A549 treated with CpdA at 1 μM for 4 hours (cell line): ENCODE results near the gene CEP164. TPM values are rescaled to one million over a fixed set of nuclear protein-coding genes. Genes with fewer than 3 reads are reported as not detected.

ENCODE experiments used
- total RNA-seq: library from RNA; stranded (reverse); fragments of 200-300 nt; extraction: Qiagen RNA extraction; gene quantifications from 5 replicates; pipeline ENCODE4 v1.2.3, GENCODE V29; 2022; ENCODE audit warnings: low read depth

CEP164 gene
- 15.1 to 18.5 TPM (median 17.3 TPM) in 5 replicates for total RNA-seq

DNA sequence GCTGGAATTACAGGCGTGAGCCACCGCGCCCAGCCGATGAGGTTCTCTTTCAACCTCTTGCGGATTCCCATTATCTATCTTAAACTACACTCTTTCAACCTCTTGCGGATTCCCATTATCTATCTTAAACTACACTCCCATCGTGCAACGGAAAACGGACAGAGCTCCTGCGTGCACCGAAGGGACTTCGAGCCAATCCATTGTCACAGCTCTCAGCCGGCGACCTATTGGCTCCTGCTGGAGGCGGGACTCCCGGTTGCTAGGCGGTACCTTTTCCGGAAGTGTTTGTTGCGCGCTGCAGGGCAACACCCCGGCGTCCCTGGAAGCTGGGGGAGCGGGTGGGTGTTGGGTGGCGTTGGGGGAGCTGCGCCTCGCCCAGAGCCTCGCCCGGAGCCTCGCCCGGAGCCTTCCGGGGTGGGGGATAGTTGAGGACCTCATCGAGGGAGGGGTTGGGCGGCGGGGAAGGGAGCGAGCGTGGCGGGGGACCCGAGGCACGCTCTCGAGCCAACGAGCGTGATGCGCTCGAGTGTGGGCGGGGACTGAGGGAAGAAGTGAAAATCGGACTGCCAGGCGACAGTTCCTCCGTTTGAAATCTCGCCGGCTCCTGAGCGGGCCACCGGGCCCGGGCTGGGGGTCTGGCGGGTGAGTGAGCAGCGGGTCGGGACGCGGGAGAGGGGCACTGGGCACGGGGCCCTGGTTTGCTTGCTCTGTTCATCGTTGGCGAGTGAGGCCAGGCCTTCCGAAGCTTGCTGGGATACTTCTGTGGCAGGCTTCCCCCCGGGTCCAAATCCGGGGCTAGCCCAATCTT, at the start of gene CEP164:
Gene CEP164 (plus strand): TSS at position 288 of the 808 bp plus-strand sequence. CDS start 10,733 bp downstream, outside the sequence.

DNA sequence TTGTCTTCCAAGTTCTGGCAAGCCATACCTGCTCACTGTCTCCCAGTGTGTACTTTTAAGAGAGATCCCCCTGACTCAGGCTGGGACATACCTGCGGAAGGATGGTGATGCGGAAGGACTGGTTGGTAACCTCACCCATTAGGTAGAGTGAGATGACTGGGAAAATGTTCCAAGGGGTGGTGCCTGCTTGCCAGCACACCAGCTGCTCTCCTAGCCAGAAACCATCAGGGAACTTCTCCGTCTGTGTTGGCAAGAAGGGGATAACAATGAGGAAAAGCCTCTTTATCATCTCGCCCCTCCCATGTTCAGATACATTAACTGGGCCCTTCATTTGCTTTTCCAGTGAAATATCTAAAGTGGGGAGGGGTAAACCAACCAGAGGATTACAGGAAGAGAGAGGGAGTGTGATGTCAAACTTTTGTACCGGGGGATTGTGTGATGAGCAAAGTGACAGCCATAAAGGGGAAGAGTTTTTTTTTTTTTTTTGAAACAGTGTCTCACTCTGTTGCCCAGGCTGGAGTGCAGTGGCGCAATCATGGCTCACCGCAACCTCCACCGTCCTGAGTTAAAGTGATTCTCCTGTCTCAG, 36.8 kb upstream of the CEP164 start, which contains the start of gene BACE1-AS:
Gene BACE1-AS (plus strand): TSS at position 538 of the 588 bp plus-strand sequence.

DNA sequence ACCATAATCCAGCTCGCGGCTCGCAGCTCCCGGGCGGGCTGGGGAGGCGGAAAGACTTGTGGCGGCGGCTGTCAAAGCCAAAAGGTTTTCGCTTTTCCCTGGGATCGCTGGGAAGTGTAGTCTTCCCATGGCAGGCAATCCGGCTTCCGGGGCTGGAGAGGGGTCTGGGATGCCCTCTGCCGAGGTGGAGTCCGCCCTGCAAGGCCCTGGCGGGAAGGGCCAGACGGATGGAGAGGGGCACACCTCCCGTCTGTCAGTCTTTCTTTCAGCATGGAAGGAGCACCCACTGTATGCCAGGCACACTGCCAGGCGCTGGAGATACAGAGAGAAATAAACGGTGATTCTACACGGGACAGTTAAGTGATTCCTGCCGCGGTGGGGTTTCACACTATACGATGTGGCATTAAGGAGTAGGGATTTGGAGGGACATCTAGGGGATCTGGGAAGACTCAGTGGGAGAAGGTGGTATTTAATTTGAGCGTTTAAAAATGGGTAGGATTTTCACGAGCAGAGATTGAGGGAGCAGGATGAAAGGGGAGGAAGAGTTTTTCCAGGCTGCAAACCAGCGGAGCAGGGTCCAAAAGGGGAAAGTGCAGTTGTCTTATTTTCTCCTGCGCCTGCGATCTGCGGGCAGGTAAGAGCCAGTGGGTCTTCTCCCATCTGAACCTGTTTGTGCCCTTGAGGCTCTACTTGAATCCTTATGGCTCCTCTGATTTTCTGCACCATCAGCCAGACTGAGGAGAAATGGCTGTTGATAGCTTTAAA, 11.3 kb upstream of the CEP164 start, which contains the start of gene BACE1:
Gene BACE1 (minus strand): TSS at position 60 of the 765 bp plus-strand sequence. CDS start 461 bp downstream, outside the sequence.

Other genes with a start within 250 kb of the CEP164 start
- 8.2 to 10.5 TPM (median 8.9 TPM) in 5 replicates for gene SIK3, start 229.4 kb upstream of the CEP164 start, total RNA-seq
- 33.0 to 45.5 TPM (median 35.0 TPM) in 5 replicates for gene PAFAH1B2, start 183.6 kb upstream of the CEP164 start, total RNA-seq
- 3.9 to 5.5 TPM (median 4.8 TPM) in 5 replicates for gene SIDT2, start 149.1 kb upstream of the CEP164 start, total RNA-seq
- gene TAGLN, start 128.5 kb upstream of the CEP164 start, total RNA-seq, result 58.2 to 141 TPM (median 109 TPM) in 5 replicates
- gene PCSK7, start 95.8 kb upstream of the CEP164 start, total RNA-seq, result 14.6 to 20.2 TPM (median 17.4 TPM) in 5 replicates
- 8.7 to 11.6 TPM (median 9.4 TPM) in 5 replicates for gene RNF214, start 95.2 kb upstream of the CEP164 start, total RNA-seq
- gene BACE1-AS, start 36.5 kb upstream of the CEP164 start, total RNA-seq, result 1.6 to 2.5 TPM (median 2.4 TPM) in 5 replicates
- 7.5 to 10.3 TPM (median 8.7 TPM) in 5 replicates for gene BACE1, start 11.6 kb upstream of the CEP164 start, total RNA-seq